GM18520 (cell line): ENCODE data around the gene PAMR1.
"Not testable (repeated sequence)": the region's sequence is repeated elsewhere in the genome, so short reads cannot be mapped to it uniquely, and the experiment has no call there.

Experiments
- ATAC-seq: cut with Tn5 transposase; IDR thresholded peaks from one replicate; pipeline ENCODE4 v1.9.1; 2021; ENCODE audit not compliant: unreplicated experiment

The PAMR1 gene, protein sequence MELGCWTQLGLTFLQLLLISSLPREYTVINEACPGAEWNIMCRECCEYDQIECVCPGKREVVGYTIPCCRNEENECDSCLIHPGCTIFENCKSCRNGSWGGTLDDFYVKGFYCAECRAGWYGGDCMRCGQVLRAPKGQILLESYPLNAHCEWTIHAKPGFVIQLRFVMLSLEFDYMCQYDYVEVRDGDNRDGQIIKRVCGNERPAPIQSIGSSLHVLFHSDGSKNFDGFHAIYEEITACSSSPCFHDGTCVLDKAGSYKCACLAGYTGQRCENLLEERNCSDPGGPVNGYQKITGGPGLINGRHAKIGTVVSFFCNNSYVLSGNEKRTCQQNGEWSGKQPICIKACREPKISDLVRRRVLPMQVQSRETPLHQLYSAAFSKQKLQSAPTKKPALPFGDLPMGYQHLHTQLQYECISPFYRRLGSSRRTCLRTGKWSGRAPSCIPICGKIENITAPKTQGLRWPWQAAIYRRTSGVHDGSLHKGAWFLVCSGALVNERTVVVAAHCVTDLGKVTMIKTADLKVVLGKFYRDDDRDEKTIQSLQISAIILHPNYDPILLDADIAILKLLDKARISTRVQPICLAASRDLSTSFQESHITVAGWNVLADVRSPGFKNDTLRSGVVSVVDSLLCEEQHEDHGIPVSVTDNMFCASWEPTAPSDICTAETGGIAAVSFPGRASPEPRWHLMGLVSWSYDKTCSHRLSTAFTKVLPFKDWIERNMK

DNA sequence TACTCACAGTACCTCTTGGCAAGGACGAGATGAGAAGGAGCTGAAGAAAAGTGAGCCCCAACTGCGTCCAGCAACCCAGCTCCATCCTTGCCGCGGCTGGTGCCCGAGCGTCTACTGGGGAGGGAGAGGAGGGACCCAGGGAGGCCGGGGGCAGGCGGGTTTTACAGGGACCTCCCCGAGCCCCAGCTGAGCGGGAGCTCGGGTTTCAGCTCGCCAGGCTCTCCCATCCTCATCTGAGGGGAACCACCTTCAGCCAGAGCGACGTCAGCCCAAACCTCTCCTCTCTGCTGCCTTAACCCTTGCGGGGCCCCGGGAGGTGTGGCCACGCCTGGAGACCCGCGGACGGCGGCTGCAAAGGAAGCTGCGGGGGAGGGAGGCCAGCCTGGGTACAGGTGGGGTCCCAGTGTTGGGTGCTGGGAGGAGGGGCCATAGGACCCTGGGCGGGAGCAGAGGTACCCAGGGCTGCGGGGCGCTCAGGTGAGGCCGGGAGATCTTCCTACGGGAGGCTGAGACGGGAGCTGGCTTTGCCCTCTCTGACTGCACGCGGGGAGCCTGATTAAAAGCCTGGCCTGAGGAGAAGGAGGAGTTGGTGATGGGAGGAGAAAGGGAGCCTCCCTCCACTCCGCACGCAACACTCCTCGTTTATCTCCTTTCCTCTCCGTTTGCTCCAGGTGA is at the start of gene PAMR1:
TSS of gene PAMR1 (minus strand) at position 116 of the 675 bp plus-strand sequence. CDS start at position 85, 31 bp downstream.
- ATAC-seq, result no peak

DNA sequence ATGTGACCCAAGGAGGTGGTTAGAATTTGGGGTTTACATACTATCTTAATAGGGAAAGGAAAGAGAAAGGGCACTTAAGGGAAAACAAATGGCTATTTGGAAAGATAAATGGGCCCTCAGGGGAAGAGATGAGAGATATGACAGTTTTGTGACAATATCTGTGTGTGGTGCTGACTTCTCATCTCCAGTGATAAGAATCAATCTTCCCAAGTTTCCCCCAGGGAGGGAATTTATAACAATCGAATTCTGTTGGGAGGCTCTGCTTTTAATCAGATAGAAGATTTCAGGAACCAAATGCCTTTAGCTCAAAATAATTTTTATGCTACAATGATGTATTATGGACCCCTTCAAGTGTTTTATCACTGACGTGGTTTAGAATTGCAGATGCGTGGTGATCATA is 46.3 kb upstream of the PAMR1 start:
- ATAC-seq, result no peak

DNA sequence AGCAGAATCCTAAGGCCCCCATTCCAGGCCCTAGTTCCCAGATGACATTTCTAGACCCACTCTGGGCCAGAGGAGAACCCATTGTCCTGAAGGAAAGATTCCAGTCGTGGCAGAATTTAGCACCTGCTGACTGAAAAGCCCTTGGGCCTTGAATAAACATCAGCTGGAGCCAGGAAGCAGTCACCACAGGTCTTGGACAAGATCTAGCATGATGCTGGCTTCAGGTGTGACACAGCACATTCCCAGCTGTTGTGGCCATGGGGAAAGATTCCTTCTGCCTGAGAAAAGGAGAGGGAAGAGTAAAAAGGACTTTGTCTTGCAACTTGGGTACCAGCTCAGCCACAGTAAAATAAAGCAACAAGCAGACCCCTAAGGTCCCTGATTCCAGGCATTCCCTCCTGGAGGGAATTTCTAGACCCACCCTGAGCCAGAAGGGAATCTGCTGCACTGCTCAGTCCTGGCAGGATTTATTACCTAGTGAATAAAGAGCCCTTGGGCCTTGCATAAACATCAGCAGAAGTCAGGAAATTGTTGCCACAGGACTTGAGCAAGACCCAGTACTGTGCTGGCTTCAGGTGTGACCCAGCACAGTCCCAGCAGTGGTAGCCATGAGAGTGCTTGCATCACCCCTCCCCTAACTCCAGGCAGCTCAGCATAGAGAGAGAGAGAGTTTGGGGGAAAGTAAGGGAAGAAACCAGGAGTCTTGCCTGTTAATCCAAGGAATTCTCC is 42.5 kb upstream of the PAMR1 start:
- ATAC-seq, result no peak

DNA sequence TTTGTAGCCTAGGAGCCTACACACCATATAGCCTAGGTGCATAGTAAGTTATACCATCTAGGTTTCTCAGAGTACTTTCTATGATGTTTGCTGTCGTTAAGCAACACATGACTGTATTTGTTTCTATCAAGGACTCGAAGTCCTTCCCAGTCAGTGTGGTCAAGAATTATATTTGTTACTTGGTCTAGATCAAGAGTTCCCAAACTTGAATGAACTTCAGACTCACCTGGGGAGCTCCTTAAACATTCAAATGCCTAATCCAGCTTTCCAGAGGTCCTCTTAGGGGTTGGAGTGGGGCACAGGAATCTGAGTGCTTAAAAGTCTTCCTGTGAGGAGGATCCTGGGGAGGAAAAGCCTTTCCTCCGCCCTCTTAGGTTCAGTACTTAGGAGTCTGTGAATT is 41.5 kb upstream of the PAMR1 start:
- no peak for ATAC-seq

DNA sequence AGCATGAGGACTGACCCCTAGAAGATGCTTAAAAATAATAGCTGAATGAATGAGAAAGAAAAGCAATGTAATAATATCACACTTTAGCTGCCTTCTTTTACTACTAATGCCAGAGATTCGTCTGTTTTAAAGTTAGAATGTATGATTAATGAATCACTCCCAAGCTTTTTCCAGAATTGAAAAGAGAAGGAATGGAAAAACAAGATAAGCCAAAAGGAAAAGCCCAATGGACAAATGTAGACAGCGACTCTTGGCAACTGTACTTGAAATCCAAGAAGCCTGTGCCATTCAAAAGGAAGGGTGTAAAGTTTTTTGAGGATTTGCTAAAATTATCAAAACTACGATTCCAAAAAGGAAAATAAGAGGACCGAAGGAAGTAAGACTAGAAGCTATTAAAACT is 40.8 kb upstream of the PAMR1 start:
- ATAC-seq, result no peak

DNA sequence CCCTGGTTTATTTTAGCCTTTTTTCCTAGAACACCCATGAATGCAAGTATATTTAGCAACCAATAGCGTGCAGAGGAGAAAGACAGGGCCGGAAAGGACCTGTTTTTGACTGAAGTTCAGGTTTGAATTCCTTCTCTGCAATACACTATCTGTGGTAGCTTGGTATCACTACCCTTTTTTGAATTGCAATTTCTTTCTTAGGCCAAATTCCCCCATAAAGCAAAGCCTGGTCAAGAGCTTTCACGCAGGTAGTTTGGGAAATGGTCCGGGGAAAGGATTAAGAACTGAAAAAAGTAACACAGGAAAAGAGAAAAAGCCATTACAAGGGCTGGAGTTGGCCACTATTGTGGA is 38.8 kb upstream of the PAMR1 start:
- ATAC-seq, result no peak

DNA sequence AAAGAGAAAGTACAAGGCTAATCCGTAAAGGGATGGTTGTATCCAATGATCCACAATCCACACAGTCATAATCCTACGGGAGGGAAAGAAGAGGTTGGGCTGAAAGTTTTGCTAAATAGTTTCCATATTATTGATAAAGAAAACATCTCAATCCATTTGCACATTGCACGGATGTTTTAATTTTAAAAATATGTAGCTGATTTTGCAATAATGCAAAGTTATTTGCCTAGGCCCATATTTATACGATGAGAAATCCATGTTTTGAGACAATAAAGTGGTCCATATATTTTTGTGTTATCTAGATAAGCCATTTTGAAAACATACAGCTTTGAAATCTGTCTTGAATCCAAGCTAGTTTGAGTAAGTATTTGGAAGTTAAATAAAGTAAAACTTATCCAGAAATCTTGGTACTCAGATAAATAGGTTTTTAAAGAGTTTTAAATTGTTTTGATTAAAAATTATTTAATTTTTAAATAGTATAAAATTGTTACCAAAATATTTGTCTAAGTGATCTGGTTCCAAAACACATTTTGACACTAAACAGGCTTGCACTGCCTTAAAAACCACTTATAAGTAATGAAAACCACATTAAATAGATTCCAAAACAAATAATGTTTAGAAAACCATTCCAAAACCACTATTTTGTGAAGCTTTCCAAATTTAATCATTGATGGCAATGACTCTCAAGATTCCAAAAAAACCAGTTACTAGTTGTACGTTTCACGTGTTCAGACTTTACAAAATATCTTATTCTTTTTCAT is 38.2 kb upstream of the PAMR1 start:
- ATAC-seq, result no peak

DNA sequence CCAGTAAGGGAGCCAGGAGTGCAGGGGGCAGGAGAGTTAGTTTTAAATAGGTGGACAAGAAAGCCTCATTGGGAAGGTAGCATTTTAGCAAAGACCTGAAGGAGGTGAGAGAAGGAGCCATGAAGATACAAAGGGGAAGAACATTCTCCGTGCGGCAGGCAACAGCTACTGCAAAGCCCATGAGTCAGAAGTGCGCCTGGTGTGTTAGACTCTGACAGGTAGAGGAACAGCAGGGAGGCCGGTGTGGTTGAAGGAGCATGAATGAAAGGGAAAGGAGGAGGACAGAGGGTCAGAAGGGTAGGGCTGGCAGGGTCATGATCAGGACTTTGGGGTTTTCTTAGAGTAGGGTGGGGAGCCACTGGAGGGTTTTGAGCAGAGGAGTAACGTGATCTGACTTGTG is 34.5 kb upstream of the PAMR1 start:
- no peak for ATAC-seq

DNA sequence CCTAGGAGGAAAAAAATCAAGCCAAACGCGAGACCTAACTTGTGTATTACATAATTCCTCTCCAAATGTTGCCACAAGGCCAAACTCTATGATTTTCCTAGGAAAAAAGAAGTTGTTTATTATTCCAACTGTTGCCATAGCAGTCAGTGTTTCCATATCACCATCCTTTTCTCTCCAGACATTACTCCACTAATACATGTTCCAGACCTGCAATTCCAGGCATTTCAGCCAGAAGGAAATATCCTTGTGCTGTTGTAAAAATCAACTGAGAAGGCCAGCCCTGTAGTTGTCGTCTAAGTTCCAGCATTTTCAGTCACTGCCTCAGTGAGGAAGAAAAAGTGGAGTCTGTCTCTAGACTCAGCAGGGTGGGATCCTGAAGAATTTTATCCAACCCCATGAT is 33.1 kb upstream of the PAMR1 start:
- no peak for ATAC-seq

DNA sequence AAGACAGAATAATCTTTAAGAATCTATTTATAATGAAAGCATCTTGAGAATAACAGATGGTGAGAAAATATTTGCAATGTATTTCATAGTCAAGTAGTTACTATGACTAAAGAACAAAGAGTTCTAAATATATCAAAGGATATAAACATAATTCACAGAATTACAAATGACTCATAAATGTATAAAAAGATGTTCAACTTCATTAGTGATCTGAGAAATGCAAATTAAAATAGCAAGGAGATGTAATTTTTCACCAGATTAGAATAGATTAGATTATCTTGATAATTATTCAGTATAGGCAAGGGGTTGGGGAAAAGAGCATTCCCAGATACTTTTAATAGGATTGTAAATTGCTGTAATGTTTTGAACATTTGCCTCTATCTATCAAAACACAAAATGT is 30.1 kb upstream of the PAMR1 start:
- ATAC-seq, result no peak

DNA sequence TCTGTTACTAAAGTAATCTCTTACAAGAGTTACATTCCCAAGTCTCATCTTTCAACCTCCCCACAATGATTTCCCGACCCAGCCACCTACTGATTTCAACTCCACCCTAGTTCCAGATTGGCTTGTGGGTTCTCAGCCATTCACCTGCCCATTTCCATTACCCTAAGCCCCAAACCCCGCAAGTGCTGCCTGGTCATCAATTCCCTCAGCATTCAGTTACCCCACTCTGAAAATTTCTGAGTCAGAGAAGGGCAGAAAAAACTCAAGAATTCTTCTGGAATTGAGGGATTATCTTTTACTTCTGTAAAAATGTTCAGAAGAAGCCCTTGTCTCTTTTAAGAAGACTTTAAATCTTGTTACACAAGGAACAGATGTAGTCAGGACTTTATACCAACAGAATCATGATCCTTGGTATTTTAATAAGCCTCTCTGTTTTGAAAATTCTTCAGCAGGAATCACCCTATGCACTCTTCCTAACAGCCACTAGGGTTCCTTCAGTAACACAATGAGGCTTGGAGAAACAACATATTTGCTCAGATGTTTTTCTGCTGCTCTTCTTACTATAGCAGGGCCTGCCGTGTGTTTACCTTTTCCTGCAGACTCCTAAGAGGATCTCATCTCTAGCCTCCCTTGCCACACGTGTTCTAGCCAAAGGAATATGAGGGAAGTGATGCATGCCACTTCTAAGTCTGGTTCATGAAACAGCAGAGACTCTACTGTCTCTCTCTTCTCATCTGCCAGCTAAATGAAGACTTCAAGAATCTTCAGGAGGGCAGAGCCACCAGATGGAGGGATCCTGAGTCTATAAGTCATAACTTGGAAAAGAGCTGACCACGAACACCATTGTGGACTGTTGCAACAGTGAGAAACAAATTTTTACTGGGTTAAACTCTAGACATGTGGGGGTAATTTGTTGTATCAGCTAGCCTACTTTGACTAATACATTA is 29.3 kb upstream of the PAMR1 start:
- no peak for ATAC-seq

DNA sequence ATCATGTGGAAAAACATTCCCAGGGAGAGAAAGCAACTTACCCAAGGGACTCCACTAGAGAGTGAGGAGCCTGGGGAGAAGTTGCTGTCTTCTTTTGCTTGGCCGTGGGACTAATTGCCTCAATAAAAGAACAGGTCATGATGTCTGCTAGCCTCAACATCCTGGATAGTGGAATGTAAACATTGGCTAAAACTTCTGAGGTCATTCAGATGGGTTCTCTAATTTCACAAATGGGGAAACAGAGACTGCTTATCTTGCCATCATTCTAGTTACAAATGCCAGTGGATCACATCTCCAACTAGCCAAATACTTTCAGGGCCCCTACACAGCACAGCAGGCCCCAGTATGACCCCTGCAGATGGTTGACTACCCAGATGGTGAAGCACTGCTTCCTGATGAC is 28.4 kb upstream of the PAMR1 start:
- ATAC-seq, result no peak

DNA sequence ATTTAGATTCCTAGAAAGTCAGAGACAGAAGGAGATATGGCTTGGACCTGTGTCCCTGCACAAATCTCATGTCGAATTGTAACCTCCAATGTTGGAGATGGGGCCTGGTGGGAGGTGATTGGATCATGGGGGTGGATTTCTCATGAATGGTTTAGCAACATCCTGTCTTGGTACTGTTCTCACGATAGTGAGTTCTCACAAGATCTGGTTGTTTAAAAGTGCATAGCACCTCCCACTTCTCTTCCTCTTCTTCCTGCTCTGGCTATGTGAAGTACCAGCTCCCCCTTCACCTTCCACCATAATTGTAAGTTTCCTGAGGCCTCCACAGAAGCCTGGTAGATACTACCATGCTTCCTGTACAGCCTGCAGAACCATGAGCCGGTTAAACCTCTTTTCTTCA is 27.6 kb upstream of the PAMR1 start:
- no peak for ATAC-seq

DNA sequence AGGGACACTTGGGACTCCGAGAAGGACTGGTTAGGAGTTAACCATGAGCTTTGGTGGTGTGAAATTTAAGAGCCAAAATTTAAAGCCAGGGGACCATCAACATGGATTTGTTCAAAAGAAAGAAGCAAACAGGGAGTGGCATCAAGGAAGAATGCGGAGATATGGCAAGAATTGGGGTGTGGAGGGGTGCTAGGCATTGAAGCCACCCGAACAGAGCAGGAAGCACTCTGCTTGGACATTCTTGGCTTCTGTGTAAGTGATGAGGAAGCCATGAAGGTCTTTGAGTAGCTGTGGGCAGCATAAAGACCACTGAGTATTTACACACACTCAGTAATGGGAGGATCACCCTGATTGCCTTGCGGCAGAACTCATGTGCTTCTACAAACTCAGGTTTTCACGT is 27.2 kb upstream of the PAMR1 start:
- ATAC-seq, result no peak

DNA sequence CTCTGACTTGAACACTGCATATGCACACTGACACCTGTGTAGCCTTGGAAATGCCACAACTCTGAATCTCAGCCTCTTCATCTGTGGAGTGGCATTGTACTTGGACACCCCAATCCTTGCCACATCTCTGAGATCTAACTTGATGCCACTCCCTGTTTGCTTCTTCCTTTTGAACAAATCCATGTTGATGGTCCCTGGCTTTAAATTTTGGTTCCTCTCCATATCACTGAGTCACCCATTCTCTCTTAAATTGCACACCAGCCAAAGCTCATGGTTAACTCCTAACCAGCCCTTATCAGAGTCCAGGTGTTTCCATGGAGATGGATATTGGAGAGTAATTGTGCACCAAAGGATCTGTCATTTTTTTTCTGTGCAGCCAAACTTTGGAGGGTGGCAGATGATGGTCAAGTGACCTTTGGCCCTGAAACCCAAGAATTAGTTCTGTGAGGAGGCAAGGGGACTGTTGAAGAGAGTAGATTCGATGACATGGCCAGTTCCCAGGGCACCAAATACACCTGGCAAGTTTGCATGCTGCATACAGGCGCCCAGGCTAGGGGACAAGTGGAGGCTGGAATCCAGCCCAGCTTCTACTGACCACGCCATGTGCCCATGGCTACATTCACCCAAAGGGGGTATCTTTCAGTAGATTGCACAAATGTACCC is 25.1 kb upstream of the PAMR1 start:
- no peak for ATAC-seq

DNA sequence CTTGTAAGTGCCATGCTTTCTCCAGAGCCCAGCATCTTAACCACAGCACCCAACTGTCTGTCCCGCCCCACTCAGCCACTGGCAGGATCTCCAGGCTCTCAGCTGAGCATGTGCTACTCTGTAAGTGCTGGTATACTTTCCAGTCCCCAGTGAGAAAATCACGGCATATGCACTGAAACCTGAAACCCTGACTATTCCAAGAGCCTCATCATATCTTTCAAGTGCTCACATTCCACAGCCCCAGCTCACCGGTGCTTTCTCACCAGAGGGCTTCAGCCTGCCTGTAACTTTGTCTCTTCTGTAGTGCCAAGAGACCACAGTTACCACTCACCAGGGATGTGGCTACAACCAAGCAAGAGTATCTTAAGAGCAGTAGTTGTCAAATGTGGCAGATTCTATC is 24.4 kb upstream of the PAMR1 start:
- ATAC-seq, result no peak

DNA sequence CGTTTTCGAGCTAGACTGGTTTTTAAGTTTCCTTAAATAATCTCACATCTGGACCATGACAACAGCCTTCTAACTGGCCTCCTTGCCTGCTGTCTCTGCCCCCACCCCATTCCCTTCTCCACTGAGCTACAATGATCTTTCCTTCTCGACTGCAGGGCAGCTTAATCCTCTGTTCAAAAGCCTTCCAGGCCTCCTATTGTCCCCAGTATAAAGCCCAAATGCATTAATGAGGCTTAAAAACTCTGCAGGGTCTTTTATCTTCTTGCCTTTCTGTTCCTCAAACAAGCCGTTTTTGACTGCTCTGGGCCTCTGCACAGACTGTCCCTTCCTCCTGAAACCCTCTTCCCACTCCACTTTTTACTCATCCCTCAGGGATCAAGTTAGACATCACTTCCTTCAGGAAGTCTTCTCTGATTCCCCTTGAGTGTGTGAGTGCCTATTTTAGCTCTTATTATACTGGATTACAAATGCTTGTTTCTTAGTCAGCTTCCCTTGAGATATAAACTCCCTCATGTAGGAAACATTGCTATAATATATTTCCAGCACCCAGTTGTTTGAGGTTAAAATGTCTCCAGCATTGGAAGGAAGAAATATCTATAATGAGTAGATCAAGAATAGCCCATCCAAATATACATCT is 23.6 kb upstream of the PAMR1 start:
- ATAC-seq, result no peak

DNA sequence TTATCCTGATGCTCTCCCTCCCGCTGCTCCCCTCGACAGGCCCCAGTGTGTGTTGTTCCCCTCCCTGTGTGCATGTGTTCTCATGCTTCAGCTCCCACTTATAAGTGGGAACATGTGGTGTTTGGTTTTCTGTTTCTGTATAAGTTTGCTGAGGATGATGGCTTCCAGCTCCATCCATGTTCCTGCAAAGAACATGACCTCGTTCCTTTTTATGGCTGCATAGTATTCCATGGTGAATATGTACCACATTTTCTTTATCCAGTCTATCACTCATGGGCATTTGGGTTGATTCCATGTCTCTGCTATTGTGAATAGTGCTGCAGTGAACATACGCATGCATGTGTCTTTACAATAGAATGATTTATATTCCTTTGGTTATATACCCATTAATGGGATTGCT is 22.6 kb upstream of the PAMR1 start:
- ATAC-seq, result not testable (repeated sequence)

DNA sequence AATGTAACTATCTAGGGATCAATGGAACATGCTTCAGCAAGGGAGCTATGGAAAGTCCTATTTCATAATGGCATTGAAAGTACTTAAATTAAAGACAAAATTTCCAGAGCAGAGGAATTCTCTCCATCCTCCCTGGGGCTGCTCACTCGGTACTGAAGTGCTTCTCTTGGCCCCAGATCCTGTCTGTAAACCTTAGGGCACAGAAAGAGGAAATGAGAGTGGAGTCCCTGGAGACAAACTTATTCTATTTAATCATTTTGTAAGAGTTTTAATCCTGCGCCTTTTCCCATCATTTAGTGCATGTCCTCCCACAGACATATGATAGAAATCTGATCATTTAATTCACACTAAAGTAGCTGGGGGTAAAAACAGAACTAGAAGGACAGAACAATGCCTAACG is 20.9 kb upstream of the PAMR1 start:
- no peak for ATAC-seq
